ENCODE results near the gene PSIP1.

DNA sequence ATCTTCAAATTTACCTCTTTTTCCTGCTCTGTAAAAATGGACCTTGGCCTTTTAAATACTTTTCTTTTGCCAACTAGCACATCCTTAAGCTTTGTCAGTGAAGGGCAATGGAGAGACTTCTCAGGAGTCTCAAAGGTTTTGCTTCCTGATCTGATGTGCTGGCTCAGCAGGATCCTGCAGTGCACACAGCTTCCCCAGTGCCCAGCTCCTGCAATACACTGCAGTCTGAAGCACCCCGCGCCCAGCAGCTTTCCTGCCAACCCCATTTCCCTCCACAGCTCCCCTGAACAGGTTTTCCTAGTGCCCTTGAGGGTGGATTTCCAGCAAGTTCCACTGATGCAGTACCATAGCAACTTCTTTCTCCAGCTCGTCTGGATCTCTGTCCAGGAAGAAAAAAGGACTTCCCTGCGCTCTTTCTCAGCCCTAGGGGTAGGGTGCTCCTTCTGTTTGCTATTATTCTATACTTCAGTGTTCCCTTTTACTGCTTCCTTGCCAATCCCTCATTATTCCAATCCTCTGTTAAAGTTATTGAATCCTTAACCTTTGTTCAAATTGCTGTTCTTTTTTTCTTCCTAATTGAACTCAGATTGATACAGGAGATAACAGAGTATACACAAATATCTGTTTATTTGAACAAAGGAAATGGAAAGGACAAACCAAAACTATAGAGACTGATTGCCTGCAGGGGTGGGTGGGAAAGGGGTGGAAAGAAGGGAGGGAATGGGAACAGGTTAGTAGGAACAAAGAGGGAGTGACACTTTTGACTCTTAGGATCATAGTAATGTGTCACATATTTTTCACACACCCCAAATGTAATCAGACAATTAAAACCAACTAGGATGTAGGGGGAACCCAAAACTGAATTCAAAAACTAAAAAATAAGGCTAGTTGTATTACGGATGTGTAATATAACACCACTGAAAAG lies 79.6 kb downstream of the PSIP1 start:
- TF ChIP-seq, protein P1, sequence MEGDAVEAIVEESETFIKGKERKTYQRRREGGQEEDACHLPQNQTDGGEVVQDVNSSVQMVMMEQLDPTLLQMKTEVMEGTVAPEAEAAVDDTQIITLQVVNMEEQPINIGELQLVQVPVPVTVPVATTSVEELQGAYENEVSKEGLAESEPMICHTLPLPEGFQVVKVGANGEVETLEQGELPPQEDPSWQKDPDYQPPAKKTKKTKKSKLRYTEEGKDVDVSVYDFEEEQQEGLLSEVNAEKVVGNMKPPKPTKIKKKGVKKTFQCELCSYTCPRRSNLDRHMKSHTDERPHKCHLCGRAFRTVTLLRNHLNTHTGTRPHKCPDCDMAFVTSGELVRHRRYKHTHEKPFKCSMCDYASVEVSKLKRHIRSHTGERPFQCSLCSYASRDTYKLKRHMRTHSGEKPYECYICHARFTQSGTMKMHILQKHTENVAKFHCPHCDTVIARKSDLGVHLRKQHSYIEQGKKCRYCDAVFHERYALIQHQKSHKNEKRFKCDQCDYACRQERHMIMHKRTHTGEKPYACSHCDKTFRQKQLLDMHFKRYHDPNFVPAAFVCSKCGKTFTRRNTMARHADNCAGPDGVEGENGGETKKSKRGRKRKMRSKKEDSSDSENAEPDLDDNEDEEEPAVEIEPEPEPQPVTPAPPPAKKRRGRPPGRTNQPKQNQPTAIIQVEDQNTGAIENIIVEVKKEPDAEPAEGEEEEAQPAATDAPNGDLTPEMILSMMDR (optimal IDR thresholded peaks at IDR 0.05 in 1 of 3, IDR thresholded peaks at IDR 0.05 in 1 of 3, conservative IDR thresholded peaks at IDR 0.05 in 1 of 3; ENCODE audit: extremely low read depth in 1 of 3, insufficient read depth in 2 of 3, low read length in 3 of 3), result no peak
- no peak for TF ChIP-seq EZH2 (IDR thresholded peaks at IDR 0.05; ENCODE audit: low read length)
